Measurements from ENCODE around the gene BIRC7. TPM values are rescaled to one million over a fixed set of nuclear protein-coding genes. Genes with fewer than 3 reads are reported as not detected.

The BIRC7 gene
- total RNA-seq, result not detected in 2 replicates

DNA sequence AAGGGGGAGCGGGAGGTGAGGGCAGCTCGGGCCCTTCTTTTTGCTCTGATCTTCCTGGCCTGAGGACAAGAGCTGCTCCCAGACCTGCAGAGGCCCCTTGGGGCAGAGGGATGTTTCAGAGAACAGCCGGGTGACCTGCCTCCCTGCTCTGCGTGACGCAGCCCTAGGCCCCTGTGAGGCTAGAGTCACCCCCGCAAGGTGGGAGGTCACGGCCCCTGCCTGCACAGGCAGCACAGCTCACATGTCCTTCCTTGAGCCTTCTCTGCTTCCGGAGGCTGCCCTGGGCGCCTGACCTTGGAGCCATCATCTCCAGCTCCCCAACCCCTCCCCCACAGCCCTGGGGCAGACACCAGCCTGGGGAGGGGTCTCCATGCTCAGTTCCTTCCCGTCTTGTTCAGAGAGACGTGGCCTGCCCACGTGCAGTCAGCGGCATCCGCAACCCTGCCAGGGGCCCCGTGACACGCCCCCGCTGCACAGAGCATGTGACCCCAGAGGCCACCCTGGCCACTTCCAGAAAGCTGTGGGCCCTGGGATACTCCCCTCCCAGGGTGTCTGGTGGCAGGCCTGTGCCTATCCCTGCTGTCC, at the start of gene BIRC7:
BIRC7 (plus strand) TSS at position 507 of the 585 bp plus-strand sequence. CDS start 192 bp downstream, outside the sequence.

GRCh38 chr20:63216041-63216848, 19.5 kb upstream of the BIRC7 start, which contains the start of gene YTHDF1:
Gene YTHDF1 (minus strand): TSS chr20:63216131. CDS start chr20:63215892, 239 bp downstream.

DNA sequence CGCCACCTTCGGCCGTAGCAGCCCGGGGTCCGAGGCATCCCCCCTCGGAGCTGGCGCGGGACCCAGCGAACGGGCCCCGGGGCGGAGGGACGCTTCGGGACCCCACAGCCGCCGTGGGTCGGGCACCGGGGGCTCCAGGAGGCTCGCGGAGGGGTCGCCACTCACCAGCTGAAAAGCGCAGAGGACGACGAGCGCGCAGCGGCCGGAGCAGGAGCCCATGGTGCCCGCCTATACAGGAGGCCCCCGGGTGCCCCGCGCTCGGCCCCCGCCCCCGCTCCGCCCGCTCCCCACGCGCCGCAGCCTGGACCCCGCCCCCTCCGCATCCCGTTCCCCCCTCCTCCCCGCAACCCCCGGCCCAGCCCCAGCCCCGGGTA, 18.5 kb downstream of the BIRC7 start, which contains the start of gene NKAIN4:
NKAIN4 (minus strand) TSS at position 232 of the 374 bp plus-strand sequence; CDS start at position 219, 13 bp downstream.

GRCh38 chr20:63272105-63273058, 36.7 kb downstream of the BIRC7 start, which contains the start of gene ARFGAP1:
Gene ARFGAP1 (plus strand): TSS chr20:63272813. CDS start chr20:63275581, 2,768 bp downstream.

Other genes starting within 250 kb of the BIRC7 start
- not detected in 2 replicates for gene BHLHE23, start 228.9 kb upstream of the BIRC7 start, total RNA-seq
- 16.2 and 20.2 TPM in 2 replicates for gene YTHDF1, start 19.8 kb upstream of the BIRC7 start, total RNA-seq
- gene NKAIN4, start 18.6 kb downstream of the BIRC7 start, total RNA-seq, result not detected in 2 replicates
- 58.3 and 63.9 TPM in 2 replicates for gene ARFGAP1, start 36.9 kb downstream of the BIRC7 start, total RNA-seq
- not detected in 2 replicates for gene COL20A1, start 57.3 kb downstream of the BIRC7 start, total RNA-seq
- gene CHRNA4, start 125.4 kb downstream of the BIRC7 start, total RNA-seq, result not detected in 2 replicates
- gene KCNQ2, start 236.8 kb downstream of the BIRC7 start, total RNA-seq, result not detected in 2 replicates

All from bronchus fibroblast of lung (primary cell).